ENCODE measurements around the gene SAE1. TPM values are rescaled to one million over a fixed set of nuclear protein-coding genes. Genes with fewer than 3 reads are reported as not detected.

Gene SAE1
- total and polyA plus RNA-seq, 8 donors: 67.7 to 125 (median 93.4) TPM

DNA sequence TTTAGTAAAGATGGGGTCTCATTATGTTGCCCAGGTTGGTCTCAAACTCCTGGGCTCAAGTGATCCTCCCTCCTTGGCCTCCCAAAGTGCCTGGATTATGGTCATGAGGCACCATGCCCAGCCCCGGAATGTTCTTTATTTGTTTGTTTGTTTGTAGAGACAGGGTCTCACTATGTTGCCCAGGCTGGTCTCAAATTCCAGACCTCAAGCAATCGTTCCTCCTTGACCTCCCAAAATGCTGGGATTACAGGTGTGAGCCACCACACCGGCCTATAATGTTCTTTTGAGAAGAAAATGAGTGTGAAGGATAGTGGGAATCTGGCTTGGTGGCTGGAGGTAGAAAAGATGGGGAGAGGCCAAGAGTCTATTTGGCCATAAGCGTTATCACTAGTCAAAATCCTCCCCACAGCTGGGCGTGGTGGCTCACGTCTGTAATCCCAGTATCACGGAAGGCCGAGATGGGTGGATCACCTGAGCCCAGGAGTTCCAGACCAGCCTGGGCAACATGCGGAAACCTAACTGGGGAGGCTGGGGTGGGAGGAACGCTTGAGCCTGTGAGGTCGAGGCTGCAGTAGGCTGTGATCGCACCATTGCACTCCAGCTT lies 105.5 kb downstream of the SAE1 start:
- Histone ChIP-seq H3K4me3 (no peak overlapping the region), H3K4me1 (peaks cover 3 to 42% of the 10 kb centered on the region in 2 donors), H3K9me3 (no peaks in the 10 kb centered on the region), H3K27me3 (peaks cover 13 to 38% of the 10 kb centered on the region in 2 donors), H3K36me3 (no peaks in the 10 kb centered on the region), H3K27ac (no peak overlapping the region)
- no peak for TF ChIP-seq CTCF (IDR thresholded peaks at IDR 0.05)
- intact Hi-C loops (cut with DNase I): no loop called here
- no peak for ATAC-seq
- DNase-seq: no peak

DNA sequence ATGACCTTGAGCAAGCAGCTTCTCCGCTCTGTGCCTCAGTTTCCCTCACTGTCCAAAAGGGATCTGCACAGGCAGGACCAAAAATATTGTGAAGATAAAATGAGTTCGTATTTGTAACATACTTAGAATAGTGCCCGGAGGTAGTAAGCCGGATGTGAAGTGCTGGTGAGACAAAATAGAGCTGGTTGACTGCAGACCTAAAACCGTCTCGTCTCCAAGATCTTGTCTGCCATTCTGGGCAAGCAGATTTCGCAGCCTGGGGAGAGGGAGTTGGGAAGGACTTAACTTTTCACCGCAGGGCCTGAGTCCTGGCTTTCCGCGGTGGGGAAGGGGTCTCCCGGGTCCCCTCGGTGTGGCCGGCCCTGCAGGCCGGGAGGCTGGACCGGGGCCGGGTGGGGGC lies 108.5 kb downstream of the SAE1 start:
- Histone ChIP-seq H3K4me3 (no peak overlapping the region), H3K27ac (no peak overlapping the region)
- intact Hi-C loops (cut with DNase I): no loop called here

DNA sequence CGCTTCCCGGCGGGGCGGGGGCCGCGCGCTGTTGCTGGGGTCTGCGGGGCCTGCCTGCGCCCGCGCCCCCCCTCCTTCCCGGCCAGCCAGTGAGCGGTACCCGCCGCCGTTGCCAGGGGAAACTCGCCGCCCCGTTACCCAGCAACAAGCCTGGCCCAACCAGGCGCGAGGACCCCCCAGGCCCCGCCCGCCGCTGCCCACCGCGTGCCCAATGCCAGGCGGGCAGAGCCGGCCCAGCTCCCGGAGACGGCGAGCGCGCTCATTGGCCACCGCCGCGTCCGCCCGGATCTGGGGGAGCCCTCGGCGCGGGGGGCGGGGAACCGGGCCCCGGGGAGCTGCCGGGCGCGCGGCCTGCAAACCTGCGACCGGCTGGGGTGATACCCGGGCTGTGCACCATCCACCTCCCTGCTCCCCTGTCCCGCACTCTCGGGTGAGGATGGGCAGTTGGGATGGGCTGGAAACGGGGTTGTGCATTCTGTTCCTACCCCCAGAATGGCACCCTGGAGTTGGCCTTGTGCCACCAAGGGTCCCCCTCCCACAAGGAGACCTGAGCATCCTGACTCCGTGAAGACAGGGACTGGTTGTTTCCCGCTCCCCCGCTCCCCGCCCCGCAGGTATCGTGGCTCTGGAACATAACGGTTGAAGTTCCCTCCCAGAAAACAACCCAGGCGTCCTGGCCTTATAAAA lies 109.1 kb downstream of the SAE1 start:
- H3K9me3 ChIP-seq: no peaks in the 10 kb centered on the region
- DNase-seq: peak in 1 of 4 donors; percentile 83
- no peak for ATAC-seq
- intact Hi-C loops (cut with DNase I): loop anchor here in 1 of 2 donors (5.0 kb wide), 1 partner anchor 92 kb away; no protein-coding TSS in a partner anchor
- peaks cover 5 to 52% of the 10 kb centered on the region in 2 donors for H3K4me1 ChIP-seq
- no peaks in the 10 kb centered on the region for H3K36me3 ChIP-seq
- TF ChIP-seq CTCF (IDR thresholded peaks at IDR 0.05): no peak
- H3K27me3 ChIP-seq: peaks cover 13 to 52% of the 10 kb centered on the region in 2 donors
- H3K27ac ChIP-seq: no peak overlapping the region
- H3K4me3 ChIP-seq: no peak overlapping the region

More for the DNA sequence above, 108.5 kb downstream of the SAE1 start:
- peaks cover 13 to 52% of the 10 kb centered on the region in 2 donors for H3K27me3 ChIP-seq
- no peak for ATAC-seq
- H3K36me3 ChIP-seq: no peaks in the 10 kb centered on the region
- no peaks in the 10 kb centered on the region for H3K9me3 ChIP-seq
- no peak for DNase-seq
- peaks cover 5 to 46% of the 10 kb centered on the region in 2 donors for H3K4me1 ChIP-seq
- TF ChIP-seq CTCF (IDR thresholded peaks at IDR 0.05): no peak

GRCh38 chr19:47240556-47240955 lies 109.9 kb downstream of the SAE1 start:
- no peak for TF ChIP-seq CTCF (IDR thresholded peaks at IDR 0.05)
- ATAC-seq (no peak), DNase-seq (no peak)
- peaks cover 13 to 52% of the 10 kb centered on the region in 2 donors for H3K27me3 ChIP-seq
- intact Hi-C loops (cut with DNase I): loop anchor here in 1 of 2 donors (5.0 kb wide), 1 partner anchor 93 kb away; no protein-coding TSS in a partner anchor
- H3K27ac ChIP-seq: no peak overlapping the region
- no peaks in the 10 kb centered on the region for H3K36me3 ChIP-seq
- H3K9me3 ChIP-seq: no peaks in the 10 kb centered on the region
- peaks cover 5 to 53% of the 10 kb centered on the region in 2 donors for H3K4me1 ChIP-seq
- no peak overlapping the region for H3K4me3 ChIP-seq
